ENCODE results near the gene FKBP2.

DNA sequence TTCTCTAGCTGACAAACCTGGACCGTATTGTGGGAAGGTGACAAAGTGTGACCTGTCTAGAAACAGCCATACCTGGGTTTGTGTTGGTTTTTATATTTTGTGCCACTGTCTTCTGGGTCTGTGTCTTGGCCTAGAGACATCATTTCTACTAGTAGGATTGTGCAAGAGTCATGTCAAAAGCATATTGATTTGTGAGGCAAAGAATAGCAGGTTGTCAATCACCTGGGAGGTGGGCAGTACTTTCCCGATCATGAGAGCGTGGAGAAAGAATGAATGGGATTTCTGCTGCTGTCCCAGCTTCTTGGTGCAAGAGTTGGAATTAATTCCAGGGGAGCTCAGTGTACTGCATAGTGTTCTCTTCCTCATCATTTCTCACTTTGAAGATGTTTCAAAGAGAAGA lies 39.4 kb upstream of the FKBP2 start:
- TF ChIP-seq POLR2A (IDR thresholded peaks at IDR 0.05; ENCODE audit: low read depth, low read length) (no peak), SPI1 (IDR thresholded peaks at IDR 0.05; ENCODE audit: low read depth, low read length) (no peak), POLR2AphosphoS5 (IDR thresholded peaks at IDR 0.05; ENCODE audit: low read depth, low read length) (no peak), TAF1 (IDR thresholded peaks at IDR 0.05; ENCODE audit: low read depth, low read length) (no peak), PAX5 (IDR thresholded peaks at IDR 0.05; ENCODE audit: insufficient read depth, low read length, severe bottlenecking) (no peak), POU2F2 (IDR thresholded peaks at IDR 0.05; ENCODE audit: low read depth, low read length) (no peak)
